Measurements from ENCODE around the gene THSD4.
"Not testable (repeated sequence)": the region's sequence is repeated elsewhere in the genome, so short reads cannot be mapped to it uniquely, and the experiment has no call there.

The THSD4 gene

DNA sequence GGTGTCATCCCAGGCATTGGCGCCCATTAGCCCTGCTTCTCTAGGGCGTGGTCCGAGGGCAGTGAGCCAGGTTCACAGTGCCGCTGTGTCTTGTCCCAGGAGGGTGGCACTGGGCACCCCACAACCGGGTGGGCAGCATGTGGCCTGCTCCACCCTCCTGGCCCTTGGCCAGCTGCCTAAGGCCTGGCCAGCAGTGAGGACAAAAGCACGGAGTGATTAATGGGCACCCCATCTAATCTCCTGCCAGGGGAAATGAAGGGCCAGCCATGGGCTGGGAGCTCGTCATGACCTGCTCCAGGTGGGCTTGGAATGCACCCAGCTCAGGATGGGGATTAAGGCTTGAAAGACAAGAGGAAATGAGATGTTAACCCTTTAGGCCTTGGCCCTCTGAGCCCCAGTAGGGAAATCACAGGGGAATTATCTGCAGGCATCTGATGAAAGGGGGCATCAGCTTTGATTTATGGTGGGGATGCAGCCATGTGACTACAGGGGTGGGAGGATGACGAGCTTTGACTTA lies 5.2 kb downstream of the THSD4 start:
- DNase-seq (ENCODE audit: low read depth in 1 of 2, low spot score in 1 of 2) = no peak

GRCh38 chr15:71121442-71121841 lies 6.2 kb downstream of the THSD4 start:
- no peak for DNase-seq (ENCODE audit: low read depth in 1 of 2, low spot score in 1 of 2)

DNA sequence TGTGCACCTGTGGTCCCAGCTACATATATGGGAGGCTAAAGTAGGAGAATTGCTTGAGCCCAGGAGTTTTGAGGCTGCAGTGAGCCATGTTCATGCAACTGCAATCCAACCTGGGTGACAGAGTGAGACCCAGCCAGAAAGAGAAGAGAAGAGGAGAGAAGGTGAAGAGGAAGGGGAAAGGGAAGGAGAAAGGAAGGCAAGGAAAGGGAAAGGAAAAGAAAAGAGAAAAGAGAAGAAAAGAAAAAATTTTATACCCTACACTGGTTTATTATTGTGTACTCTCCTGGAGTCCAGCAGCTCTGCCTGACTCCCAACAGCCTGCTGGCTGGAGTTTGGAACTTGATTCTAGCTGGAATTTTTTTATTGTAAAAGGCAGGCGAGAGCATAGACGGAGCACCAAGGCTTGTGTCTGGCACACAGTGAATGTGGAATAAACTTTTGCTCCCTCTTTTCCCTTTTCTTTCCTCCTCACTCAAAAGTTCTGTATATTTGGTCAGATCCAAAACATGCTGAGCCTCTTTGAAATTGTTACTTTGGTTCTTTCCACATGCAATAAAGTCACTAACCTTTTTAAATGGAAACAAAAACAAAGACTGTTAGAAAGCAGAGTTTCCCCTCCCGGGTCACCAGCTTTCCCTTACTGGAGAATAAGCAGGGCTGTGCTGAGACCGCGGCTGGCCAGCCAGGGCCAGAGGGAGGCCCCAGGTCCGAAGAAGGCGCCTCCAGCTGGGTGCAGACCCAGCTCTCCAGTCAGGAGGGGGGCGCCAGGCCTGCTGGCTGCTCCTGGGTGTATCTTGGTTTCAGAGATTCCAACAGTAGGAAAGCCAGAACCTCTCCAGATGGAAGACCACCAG lies 9.9 kb downstream of the THSD4 start:
- DNase-seq (ENCODE audit: low read depth in 1 of 2, low spot score in 1 of 2) = no peak

DNA sequence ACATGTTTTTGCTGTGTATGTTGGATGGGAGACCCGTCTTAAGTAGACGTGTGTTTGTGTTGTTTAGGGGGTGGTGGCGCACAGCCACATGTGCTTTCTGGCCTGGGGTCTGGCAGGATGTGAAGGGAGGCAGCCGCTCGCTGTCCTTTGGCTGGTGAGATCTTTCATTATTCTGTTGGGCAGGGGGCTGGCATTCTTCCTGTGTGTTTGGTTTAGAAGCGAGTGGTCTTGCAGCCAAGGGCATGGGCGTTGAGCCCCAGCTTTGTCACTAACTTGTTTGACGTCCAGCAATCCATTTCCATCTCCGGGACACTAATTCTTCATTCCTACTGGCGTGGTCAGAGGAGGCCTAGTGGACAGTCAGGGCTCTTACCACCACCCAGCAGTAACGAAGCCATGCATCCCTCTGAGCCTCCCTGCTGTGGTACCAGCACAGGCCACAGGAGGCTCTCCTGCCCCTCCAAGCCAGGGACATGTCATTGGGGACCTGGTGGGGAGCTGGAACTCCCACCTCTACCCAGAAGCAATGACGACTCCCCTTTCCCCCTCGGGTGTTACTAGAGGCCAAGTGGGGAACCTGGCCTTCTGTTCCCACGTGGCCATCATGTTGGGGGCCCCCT lies 10.7 kb downstream of the THSD4 start:
- no peak for DNase-seq (ENCODE audit: low read depth in 1 of 2, low spot score in 1 of 2)

GRCh38 chr15:71127083-71127482 lies 11.8 kb downstream of the THSD4 start:
- DNase-seq (ENCODE audit: low read depth in 1 of 2, low spot score in 1 of 2) = no peak

GRCh38 chr15:71128159-71128558 lies 12.9 kb downstream of the THSD4 start:
- DNase-seq (ENCODE audit: low read depth in 1 of 2, low spot score in 1 of 2) = not testable (repeated sequence)

- no peak for DNase-seq (ENCODE audit: low read depth in 1 of 2, low spot score in 1 of 2)
These were observed 13.8 kb downstream of the THSD4 start for GRCh38 chr15:71128939-71129562.

- DNase-seq (ENCODE audit: low read depth in 1 of 2, low spot score in 1 of 2) = no peak
These were observed 14.4 kb downstream of the THSD4 start for GRCh38 chr15:71129669-71130068.

DNA sequence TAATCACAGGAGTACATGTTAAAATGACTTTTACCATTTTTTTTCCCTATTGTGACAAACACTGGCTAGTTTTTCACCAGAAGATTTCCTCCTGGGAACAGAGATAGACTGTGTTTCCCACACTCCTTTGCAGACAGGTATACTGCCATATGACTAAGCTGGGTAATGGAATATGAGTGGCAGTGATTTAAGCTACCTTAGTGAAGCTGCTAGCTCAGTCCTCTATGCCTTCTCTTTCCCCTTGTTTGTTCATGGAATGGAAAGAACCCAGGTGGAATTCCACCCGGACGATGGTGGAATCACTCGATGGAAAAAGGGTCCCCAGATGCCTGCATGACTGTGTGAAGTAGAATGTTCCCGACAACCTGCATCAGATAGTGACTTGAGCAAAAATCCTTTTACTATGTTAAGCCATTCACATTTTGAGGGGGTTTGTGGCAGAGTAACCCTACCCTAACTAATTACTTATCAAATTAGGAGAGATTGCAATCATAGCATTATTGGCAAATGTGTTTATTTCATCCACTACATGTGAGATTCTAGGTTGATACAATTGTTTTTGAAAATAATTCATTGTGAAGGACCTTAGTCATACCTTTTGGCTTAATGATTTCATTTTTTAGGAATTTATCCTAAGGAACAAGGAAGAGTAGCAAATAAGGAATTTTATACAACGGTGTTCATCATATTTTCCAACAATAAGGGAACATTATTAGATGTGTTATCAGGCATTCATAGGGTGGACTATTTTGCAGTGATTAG lies 16.5 kb downstream of the THSD4 start:
- no peak for DNase-seq (ENCODE audit: low read depth in 1 of 2, low spot score in 1 of 2)

DNA sequence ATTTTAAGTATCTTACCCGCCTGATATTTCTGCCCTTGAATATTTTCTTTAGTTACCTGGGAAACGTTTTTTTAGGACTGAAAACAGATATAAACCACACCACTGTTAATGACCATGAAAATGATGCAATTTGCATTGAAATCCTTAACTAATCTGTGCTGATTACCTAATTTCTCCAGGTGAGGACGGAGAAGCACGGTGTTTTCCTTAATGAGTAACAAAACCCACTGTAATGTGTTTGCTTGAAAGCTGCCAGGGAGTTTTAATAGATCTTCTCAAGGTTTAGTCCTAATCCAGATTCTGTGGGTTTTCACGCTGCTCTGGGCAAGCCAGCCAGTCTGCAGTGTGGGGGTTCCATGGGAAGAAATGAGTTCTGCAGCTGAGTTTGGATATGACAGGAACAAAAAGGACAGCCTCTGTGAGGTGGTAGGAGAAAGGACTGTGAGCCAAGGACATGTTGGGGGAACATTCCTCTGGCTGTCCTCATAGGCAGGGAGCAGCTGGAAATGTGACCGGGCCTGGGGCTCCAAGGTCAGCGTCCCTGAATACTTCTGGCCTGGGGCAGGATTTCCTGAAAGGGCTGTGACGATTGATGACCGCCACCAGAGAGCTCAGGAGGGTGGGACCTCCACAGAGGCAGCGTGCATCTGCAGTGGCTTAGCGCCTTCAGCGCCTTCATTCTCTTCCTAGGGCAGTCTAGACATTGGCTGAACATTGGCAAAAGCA lies 18.6 kb downstream of the THSD4 start:
- DNase-seq (ENCODE audit: low read depth in 1 of 2, low spot score in 1 of 2) = no peak

- no peak for DNase-seq (ENCODE audit: low read depth in 1 of 2, low spot score in 1 of 2)
These were observed 21.0 kb downstream of the THSD4 start for GRCh38 chr15:71136159-71136783.

DNA sequence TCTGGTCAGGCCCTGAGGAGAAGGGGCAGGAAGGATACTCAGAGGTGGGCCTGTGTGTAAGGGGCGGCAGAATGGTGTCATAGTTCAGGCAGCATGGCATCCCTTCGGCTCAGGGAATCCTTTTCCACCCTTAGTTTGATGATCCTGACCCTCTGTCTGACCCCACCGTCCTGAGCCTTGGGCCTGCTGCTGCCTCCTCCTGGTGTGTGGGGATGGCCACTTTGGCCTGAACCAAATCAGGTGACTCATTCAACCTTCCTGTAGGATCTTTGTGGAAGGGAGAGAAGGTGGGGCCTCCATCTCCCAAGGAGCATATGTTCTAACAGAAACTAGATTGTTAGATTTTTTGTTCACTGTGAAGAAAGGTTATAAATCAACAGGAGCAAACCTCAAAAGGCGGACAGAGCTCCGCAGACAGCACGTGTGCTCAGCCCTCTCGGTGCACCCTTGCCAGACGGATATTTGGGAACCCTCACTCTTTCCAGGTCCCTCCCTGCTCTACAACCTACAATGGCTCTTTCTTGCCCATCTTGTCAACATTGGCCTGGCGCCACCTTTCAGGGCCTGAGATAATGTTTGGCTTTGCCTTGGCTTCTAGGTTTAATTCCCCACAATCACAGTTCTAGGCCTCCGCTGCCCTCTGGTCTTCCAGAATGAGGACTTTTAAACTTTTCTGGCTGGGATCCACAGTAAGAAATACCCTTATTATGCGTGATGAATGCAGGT lies 21.7 kb downstream of the THSD4 start:
- no peak for DNase-seq (ENCODE audit: low read depth in 1 of 2, low spot score in 1 of 2)

DNA sequence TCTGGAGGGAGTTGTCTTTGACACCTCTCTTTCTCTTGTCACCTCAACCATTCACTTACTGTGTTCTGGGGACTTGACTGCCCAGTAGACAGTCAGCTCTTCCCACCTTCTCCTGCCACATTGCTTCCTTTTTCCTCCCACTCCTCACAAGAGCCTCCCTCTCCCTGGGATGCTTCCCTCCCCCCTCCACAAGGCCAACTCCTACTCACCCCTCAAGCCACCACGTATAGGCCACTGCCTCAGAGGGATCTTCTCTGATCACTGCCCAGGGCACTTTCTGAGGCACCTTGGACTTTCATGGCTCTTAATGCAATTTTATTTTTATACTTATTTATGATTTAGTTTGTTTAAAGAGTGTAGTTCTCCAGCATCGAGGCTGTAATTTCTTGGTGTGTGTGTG lies 23.2 kb downstream of the THSD4 start:
- no peak for DNase-seq (ENCODE audit: low read depth in 1 of 2, low spot score in 1 of 2)

DNA sequence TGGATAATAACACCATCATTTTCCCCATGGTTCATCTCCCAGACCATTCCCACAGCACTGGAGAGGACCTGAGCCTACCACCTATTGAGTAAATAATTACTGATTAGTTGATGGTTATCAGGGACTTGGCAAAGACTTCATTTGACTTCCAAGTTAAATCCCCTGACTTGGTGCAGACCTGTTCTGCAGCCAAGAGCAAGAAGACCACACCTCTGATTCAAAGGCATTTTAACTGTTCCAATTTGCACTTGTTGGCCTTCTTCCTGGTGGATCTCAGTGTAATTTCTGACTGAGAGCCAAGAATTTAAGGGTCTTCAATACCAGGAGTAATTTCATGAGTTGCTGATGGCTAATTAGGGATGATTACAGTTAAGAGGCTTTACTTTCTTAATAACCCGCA lies 24.0 kb downstream of the THSD4 start:
- DNase-seq (ENCODE audit: low read depth in 1 of 2, low spot score in 1 of 2) = no peak

DNA sequence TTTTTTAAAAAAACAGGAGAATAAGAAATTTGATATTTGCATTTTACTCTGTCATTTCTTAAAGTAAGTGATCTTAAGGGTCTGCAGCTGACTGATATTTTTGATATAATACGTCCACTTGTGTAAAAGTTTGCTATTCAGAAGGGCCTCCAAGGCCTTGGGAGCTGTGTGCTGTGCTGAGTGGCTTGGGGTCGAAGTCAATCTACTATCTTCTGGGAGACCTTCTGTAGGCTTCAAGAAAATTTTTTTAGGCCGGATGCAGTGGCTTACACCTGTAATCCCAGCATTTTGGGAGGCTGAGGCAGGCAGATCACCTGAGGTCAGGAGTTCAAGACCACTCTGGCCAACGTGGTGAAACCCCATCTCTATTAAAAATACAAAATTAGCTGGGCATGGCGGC lies 26.3 kb downstream of the THSD4 start:
- no peak for DNase-seq (ENCODE audit: low read depth in 1 of 2, low spot score in 1 of 2)

- DNase-seq (ENCODE audit: low read depth in 1 of 2, low spot score in 1 of 2) = no peak
These were observed 27.5 kb downstream of the THSD4 start for GRCh38 chr15:71142780-71143179.

DNA sequence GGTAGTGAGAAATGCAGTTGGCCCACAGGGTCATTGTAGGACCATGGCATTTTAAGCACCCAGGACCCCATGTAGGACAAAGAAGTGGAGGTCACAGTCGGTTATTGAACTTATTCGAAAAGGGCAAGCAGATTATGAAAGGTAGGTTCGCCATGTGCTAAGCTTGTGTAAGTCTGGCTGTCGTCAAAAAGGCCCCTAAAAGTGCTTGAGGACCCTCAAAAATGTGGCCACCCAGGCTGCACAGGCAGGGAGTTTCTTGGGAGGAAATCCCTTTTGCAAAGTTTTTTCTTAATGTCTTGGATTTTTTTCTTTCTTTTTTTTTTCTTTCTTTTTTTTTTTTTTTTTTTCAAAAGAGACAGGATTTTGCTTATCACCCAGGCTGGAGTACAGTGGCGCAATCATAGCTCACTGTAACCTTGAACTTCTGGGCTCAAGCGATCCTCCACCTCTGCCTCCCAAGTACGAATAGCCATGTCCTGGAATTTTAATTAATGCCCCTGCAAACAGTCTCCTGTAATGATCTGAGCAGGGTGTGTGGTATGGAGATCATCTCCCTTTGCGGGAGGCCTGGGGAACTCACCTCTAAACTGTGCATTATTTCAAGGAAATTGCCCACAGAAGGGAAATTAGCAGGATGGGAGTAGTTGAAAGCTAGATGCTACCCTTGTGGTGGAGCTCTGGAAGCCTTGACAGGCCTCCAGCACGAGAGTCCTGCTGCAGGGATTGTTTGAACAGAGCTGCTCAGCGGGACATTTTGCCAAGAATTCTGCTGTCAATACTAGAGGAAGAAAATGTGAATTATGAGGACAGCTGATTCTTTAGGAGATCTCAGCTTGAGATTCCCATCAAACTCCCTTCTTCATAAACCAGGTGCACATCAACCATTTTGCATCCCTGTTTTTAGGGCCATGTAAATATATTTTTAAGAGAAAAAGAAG lies 28.4 kb downstream of the THSD4 start:
- DNase-seq (ENCODE audit: low read depth in 1 of 2, low spot score in 1 of 2) = no peak

DNA sequence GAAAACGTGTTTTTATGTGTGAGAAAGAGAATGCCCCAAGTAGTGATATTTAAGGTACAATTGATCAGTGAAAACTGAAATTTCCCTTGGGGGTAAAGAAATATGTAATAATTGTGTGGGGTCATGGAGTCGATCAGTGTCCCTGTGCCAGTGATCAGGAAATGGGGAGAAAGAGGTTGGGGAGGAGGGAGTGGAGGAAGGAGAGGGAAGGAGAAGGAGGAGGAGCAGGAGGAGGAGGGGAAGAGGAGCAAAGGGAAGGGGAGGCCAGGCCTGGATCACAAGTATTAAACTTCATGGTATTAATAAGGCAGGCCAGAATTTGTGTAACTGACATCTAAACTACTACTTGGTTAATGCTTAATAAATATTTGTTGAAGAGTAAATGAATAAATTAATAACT lies 30.4 kb downstream of the THSD4 start:
- DNase-seq (ENCODE audit: low read depth in 1 of 2, low spot score in 1 of 2) = no peak

Data from activated CD4-positive, alpha-beta T cell treated with anti-CD3 and anti-CD28 coated beads, Interleukin-2, amount 50 U/mL, for 24 hours (primary cell).